Ovary (tissue), 3 donors: Measurements from ENCODE around the gene SRCIN1.

Source experiments
- CTCF ChIP-seq, 3 donors: fragments of 450-650 bp in 2 of 3; fragments of 200-600 bp in 1 of 3; IDR thresholded peaks; one replicate each; pipeline versions ENCODE4 v1.5.1 to v1.8.0; 2016 to 2022; ENCODE audit warnings: antibody characterized with exemption in 3 of 3, mild to moderate bottlenecking in 1 of 3
- POLR2A ChIP-seq: fragments of 450-650 bp; IDR thresholded peaks from one replicate; pipeline ENCODE4 v1.6.1; 2017; ENCODE audit warnings: antibody characterized with exemption, mild to moderate bottlenecking, moderate library complexity
- donor health status: DM: no; HTN: no; CAD: no.

DNA sequence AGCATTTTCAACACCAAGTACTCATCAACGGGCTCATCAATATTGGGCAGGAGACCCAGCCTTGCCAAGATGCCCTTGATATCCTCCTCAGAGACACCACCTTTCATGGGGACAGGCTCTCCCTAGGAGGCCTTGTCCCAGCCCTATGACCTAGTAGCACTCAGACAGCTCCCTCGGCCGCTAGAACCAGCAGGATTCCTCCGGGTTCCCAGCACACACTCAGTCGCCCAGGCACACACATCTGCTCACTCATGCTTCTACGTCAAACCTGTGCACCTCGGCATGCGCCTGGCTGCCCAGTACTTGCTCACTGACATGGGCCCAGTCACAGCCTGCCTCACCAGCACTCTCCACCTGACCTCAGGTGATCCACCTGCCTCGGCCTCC, 17.0 kb downstream of the SRCIN1 start:
- TF ChIP-seq CTCF (IDR thresholded peaks at IDR 0.05) (no peak), POLR2A (no peak)
